Smooth muscle cell (in vitro differentiated cells): ENCODE data around the gene DNHD1. TPM values are rescaled to one million over a fixed set of nuclear protein-coding genes. Genes with fewer than 3 reads are reported as not detected.

Experiments used
- DNase-seq: peaks from one replicate; lab custom pipeline; 2025; ENCODE audit not compliant: unreplicated experiment; lab: John Stamatoyannopoulos, UW
- H2AFZ ChIP-seq: fragments of 200-600 bp; sonication (generic); 2 replicates; pipeline ENCODE4 v1.6.0; 2016; ENCODE audit warnings: antibody characterized with exemption, low read depth, mild to moderate bottlenecking
- H3F3A ChIP-seq: fragments of 200-600 bp; sonication (generic); 2 replicates; pipeline ENCODE4 v1.6.0; 2017; ENCODE audit warnings: antibody characterized with exemption, low read depth
- H3K27ac ChIP-seq: fragments of 200-600 bp; sonication (generic); 2 replicates; pipeline ENCODE4 v1.5.1; 2016; ENCODE audit warnings: low read depth, mild to moderate bottlenecking
- H3K27me3 ChIP-seq: fragments of 200-600 bp; sonication (generic); 2 replicates; pipeline ENCODE4 v1.6.1; 2016; ENCODE audit warnings: low read depth, mild to moderate bottlenecking
- H3K36me3 ChIP-seq: fragments of 200-600 bp; sonication (generic); 2 replicates; pipeline ENCODE4 v1.5.1; 2016; ENCODE audit warnings: low read depth
- H3K4me1 ChIP-seq: fragments of 200-600 bp; sonication (generic); 2 replicates; pipeline ENCODE4 v1.5.1; 2016; ENCODE audit warnings: low read depth
- H3K4me2 ChIP-seq: fragments of 200-600 bp; sonication (generic); 2 replicates; pipeline ENCODE4 v1.6.0; 2016; ENCODE audit warnings: mild to moderate bottlenecking
- H3K4me3 ChIP-seq: fragments of 200-600 bp; sonication (generic); 2 replicates; pipeline ENCODE4 v1.5.1; 2016; ENCODE audit warnings: mild to moderate bottlenecking
- H3K79me2 ChIP-seq: fragments of 200-600 bp; sonication (generic); 2 replicates; pipeline ENCODE4 v1.6.0; 2016; ENCODE audit warnings: low read depth, mild to moderate bottlenecking
- H3K9ac ChIP-seq: fragments of 200-600 bp; sonication (generic); 2 replicates; pipeline ENCODE4 v1.6.0; 2016; ENCODE audit warnings: low read depth
- H3K9me3 ChIP-seq: fragments of 200-600 bp; sonication (generic); replicated peaks from 2 replicates; pipeline ENCODE4 v1.5.1; 2016; ENCODE audit warnings: low read depth
- H4K20me1 ChIP-seq: fragments of 200-600 bp; sonication (generic); 2 replicates; pipeline ENCODE4 v1.6.0; 2016; ENCODE audit warnings: low read depth
- WGBS: methylation state at CpG from one replicate; pipeline ENCODE4 v1.1.7; 2016; ENCODE audit warnings: low lambda C conversion rate; 5-methylcytosine and 5-hydroxymethylcytosine counted together
- polyA plus RNA-seq: library from polyadenylated mRNA; unstranded; fragments of >200 nt; fragmentation: Nextera tagmentation; extraction: Ambion mirVana; gene quantifications from 2 replicates; pipeline ENCODE4 v1.2.1, GENCODE V29; 2016
- total RNA-seq: library from RNA; depleted of rRNA; stranded (reverse); fragments of >200 nt; gene quantifications from 2 replicates; pipeline ENCODE4 v1.2.3, GENCODE V29; 2014
- TF ChIP-seq, protein P1 (sequence below): fragments of 200-600 bp; sonication (generic); IDR thresholded peaks from 2 replicates; pipeline ENCODE4 v1.5.1; 2017; ENCODE audit warnings: borderline replicate concordance, mild to moderate bottlenecking, antibody characterized with exemption; ENCODE audit not compliant: insufficient read depth, poor library complexity, severe bottlenecking

DNHD1 gene
- total and polyA plus RNA-seq, 2 experiments from 2014 or later, result 5.5 to 9.1 TPM

DNA sequence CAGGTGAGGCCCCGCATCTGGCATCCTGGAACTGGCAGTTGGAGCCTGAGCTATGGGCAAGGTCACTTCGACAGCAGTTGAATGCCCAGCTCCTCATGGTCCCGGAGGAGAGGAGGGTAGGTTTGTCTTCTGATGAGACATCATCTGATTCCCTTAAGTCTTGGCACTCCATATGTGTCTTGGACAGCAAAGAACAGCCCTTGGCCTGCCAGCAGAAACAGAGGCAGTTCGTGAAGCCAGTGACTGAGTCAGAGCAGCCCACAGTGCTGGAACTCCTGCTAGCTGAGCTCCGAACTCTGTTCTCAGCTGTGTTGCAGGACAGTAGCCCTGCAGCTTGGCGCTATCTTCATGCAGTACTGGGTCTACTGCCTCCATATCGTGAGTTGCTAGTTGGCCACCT, 1.0 kb downstream of the DNHD1 start:
- no peaks in the 10 kb centered on the region for H3K9me3 ChIP-seq
- no peak for DNase-seq
- no peaks in the 10 kb centered on the region for H3F3A ChIP-seq
- H3K79me2 ChIP-seq, result no peaks in the 10 kb centered on the region
- no peak overlapping the region for H3K4me2 ChIP-seq
- TF ChIP-seq, protein P1, sequence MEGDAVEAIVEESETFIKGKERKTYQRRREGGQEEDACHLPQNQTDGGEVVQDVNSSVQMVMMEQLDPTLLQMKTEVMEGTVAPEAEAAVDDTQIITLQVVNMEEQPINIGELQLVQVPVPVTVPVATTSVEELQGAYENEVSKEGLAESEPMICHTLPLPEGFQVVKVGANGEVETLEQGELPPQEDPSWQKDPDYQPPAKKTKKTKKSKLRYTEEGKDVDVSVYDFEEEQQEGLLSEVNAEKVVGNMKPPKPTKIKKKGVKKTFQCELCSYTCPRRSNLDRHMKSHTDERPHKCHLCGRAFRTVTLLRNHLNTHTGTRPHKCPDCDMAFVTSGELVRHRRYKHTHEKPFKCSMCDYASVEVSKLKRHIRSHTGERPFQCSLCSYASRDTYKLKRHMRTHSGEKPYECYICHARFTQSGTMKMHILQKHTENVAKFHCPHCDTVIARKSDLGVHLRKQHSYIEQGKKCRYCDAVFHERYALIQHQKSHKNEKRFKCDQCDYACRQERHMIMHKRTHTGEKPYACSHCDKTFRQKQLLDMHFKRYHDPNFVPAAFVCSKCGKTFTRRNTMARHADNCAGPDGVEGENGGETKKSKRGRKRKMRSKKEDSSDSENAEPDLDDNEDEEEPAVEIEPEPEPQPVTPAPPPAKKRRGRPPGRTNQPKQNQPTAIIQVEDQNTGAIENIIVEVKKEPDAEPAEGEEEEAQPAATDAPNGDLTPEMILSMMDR, result no peak
- no peak overlapping the region for H3K9ac ChIP-seq
- H3K36me3 ChIP-seq, result no peaks in the 10 kb centered on the region
- no peaks in the 10 kb centered on the region for H3K4me1 ChIP-seq
- no peak overlapping the region for H3K27ac ChIP-seq
- H3K4me3 ChIP-seq, result no peak overlapping the region
- H2AFZ ChIP-seq, result no peak overlapping the region
- 82% methylated on average over 7 of the region's 7 CpGs for WGBS
- H3K27me3 ChIP-seq, result no peaks in the 10 kb centered on the region
- peaks cover 11% of the 10 kb centered on the region for H4K20me1 ChIP-seq

DNA sequence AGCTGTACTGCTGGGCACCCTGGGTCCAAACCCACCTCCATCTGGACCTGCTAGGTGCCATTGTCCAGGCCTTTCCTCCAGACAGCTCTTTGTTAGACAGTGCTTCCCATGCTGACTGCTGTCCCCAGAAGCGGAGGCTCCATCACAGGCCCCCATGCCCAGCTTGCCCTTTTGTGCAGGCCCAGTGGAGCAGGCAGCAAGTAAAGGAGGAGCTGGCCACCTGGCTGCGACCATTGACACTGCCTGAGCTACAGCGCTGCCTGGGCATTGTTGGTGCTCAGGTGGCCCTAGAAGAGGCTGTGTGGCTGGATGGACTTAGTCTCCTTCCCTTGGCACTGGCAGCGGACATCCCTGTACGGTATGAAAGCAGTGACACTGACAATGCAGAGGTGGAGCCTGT, 1.5 kb downstream of the DNHD1 start:
- no peaks in the 10 kb centered on the region for H3K27me3 ChIP-seq
- H3K4me3 ChIP-seq, result no peak overlapping the region
- H3F3A ChIP-seq, result no peaks in the 10 kb centered on the region
- no peaks in the 10 kb centered on the region for H3K9me3 ChIP-seq
- H3K4me2 ChIP-seq, result no peak overlapping the region
- no peaks in the 10 kb centered on the region for H3K79me2 ChIP-seq
- 98% methylated on average over 5 of the region's 5 CpGs for WGBS
- H2AFZ ChIP-seq, result no peak overlapping the region
- H3K4me1 ChIP-seq, result no peaks in the 10 kb centered on the region
- no peaks in the 10 kb centered on the region for H3K36me3 ChIP-seq
- DNase-seq, result no peak
- H3K9ac ChIP-seq, result no peak overlapping the region
- H4K20me1 ChIP-seq, result peaks cover 11% of the 10 kb centered on the region
- no peak overlapping the region for H3K27ac ChIP-seq
- TF ChIP-seq, protein P1, result no peak

- Histone ChIP-seq H3K9me3 (no peaks in the 10 kb centered on the region), H3K4me2 (no peak overlapping the region), H3K27ac (no peak overlapping the region), H3F3A (no peaks in the 10 kb centered on the region), H4K20me1 (peaks cover 1% of the 10 kb centered on the region), H3K9ac (no peak overlapping the region), H3K27me3 (no peaks in the 10 kb centered on the region), H3K79me2 (no peaks in the 10 kb centered on the region), H2AFZ (no peak overlapping the region), H3K4me3 (no peak overlapping the region), H3K36me3 (no peaks in the 10 kb centered on the region), H3K4me1 (no peaks in the 10 kb centered on the region)
- TF ChIP-seq, protein P1, result no peak
- no peak for DNase-seq
- 91% methylated on average over 3 of the region's 3 CpGs for WGBS
Observed at GRCh38 chr11:6502382-6502781, 5.3 kb downstream of the DNHD1 start.

DNA sequence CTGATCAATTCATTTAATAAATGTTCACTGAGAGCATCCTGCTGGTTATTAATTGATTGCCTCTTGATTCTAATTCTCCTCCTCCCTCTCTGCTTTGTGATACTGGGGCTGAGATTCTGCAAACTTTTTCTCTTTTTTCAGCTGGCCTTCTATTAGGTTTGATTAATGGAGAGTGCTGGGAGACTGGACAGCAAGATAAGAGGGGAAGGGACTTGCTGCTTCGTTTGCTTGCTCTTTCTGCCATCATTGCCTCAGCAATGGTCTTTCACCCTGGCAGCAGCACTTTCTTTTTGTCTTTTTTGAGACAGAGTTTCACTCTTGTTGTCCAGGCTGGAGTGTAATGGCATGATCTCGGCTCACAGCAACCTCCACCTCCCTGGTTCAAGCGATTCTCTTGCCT, 7.1 kb downstream of the DNHD1 start:
- Histone ChIP-seq H3K4me3 (no peak overlapping the region), H3K9ac (no peak overlapping the region), H2AFZ (no peak overlapping the region), H3K4me2 (no peak overlapping the region), H3K36me3 (no peaks in the 10 kb centered on the region), H3F3A (no peaks in the 10 kb centered on the region), H3K4me1 (no peaks in the 10 kb centered on the region), H3K27ac (no peak overlapping the region), H4K20me1 (no peaks in the 10 kb centered on the region), H3K9me3 (no peaks in the 10 kb centered on the region), H3K27me3 (no peaks in the 10 kb centered on the region), H3K79me2 (no peaks in the 10 kb centered on the region)
- TF ChIP-seq, protein P1, result no peak
- WGBS, result 93% methylated on average over 3 of the region's 3 CpGs
- DNase-seq, result no peak
